Forelimb muscle (tissue), 1 donor: Measurements from ENCODE around the gene PNMA3. TPM values are rescaled to one million over a fixed set of nuclear protein-coding genes. Genes with fewer than 3 reads are reported as not detected.
"Not testable (repeated sequence)": the region's sequence is repeated elsewhere in the genome, so short reads cannot be mapped to it uniquely, and the experiment has no call there.

Experiments used
- DNase-seq: peaks from one replicate; pipeline ENCODE4 v3.0.0-alpha.2; 2013; ENCODE audit warnings: low read depth
- polyA plus RNA-seq: library from polyadenylated mRNA; unstranded; fragments of 120-200 nt; gene quantifications from one replicate; pipeline ENCODE4 v1.2.1, GENCODE V29; 2013; ENCODE audit not compliant: insufficient read length

The PNMA3 gene
- 1.6 TPM for polyA plus RNA-seq

DNA sequence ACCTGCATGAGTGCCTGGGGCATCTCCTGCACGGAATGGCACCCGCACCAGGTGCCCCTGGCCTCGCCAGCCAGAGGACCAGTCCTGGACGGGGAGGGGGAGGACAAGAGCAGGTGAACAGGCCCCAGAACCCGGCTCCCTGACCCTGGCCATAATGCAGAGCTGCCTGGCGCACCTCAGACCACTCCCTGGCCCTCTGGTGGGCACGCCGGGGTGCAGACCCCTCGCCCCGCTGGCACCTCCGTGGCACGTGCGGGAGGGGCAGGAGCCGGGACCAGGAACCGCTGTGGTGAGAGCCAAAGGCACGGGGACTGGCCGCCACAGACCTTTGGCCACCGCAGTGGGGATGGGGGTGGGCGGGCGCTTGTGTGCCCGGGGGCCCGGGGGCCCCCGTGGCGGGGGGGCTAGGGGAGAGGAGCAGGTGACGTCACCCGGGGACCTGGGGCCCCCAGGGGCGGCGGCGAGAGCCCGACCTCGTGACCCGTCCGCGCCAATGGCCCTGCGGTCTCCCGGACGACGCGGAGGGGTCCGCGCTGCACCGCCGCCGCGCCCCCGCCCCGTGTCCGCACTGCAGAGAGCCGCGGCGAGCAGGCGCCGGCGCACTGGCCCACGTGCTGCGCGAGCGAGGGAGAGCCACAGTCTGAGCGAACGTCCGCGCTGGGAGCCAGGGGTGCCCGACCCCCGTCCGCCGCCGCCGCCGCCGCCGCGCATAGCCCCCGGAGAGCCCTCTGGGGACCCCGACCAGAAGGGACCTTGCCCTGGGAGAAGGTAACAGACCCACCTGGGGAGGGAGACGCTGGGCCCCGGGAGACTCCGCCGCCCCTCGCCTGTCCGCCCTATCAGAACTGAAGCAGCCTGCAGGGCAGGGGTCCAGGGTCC, at the start of gene PNMA3:
PNMA3 (plus strand) TSS at position 600 of the 879 bp plus-strand sequence. CDS start 586 bp downstream, outside the sequence.
- DNase-seq: no peak

GRCh38 chrX:153017174-153017573, 39.1 kb upstream of the PNMA3 start:
- not testable (repeated sequence) for DNase-seq

DNA sequence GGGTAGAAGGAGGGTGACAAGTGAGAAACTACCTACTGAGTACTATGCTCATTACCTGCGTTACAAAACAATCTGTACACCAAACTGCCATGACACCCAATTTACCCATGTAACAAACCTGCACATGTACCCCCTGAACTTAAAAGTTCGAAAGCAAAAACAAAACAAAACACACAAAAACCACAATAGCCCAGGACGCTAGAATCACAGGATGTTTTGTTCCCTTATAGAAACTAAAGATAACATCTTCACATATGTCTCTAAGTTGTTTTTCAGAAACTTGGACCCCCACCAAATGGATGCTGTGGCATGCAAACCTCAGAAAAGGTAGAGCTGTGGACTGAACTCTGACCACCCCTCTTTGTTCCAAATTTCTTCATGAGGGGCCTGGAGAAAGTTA, 37.1 kb upstream of the PNMA3 start:
- no peak for DNase-seq

DNA sequence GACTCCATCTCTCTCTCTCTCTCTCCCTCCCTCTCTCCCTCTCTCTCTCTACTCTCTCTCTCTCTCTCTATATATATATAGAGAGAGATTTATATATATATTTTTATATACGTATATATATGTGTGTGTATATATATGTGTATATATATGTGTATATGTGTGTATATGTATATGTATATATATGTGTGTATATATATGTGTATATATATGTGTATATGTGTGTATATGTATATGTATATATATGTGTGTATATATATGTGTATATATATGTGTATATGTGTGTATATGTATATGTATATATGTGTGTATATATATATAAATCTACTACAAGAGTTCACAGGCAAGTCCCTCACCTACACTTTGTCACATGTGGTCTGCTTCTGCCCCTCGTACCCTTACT, 29.8 kb upstream of the PNMA3 start:
- not testable (repeated sequence) for DNase-seq

DNA sequence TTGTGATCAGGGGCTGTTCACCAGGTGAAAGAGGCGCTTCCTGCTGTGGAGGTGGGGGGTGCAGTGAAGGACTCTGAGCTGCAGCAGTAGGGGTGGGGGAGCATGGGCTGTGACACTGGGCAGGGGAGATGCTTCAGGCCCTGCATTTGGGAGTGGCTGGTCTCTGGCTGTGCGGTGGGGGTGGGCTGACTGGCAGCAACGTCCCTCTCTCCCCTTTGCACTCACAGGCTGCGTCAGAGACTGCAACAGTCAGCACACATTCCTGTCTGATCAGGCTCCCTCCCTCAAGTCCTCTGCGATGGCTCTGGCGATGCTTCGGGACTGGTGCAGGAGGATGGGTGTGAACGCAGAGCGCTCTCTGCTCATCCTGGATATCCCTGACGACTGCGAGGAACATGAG, 27.8 kb upstream of the PNMA3 start:
- not testable (repeated sequence) for DNase-seq

DNA sequence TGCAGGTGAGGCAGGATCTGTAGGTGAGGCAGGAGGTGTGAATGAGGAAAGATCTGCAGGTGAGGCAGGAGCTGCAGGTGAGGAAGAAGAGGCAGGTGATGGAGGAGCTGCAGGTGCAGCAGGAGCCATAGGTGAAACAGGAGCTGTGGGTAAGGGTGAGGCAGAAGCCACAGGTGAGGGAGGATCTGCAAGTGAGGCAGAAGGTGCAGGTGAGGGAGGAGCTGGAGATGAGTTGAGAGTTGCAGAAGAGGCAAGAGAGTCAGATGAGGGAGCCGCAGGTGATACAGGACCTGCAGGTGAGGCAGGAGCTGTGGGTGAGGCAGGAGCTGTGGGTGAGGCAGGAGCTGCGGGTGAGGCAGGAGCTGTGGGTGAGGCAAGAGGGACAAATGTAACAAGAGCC, 27.1 kb upstream of the PNMA3 start:
- no peak for DNase-seq

DNA sequence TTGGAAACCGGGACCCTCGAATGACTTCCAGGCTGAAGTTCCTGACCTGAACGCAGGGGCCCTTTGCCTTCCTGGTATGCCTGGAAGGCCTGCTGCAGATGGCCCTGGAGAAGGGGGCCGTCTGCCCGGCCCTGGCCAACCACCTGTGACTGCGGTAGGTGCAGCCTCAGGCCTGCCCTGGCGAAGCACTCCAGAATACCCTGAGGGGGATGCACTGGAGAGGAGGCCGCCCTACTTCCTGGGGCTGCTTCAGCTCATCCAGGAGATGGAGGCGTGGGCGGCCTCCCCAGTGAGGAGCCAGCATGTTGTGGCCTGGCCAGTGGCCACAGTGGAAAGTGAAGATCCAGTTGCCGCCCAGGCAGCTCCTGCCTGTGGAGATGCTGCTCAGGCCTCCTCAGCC, 26.4 kb upstream of the PNMA3 start:
- no peak for DNase-seq

- no peak for DNase-seq
Measured at GRCh38 chrX:153030801-153031200, 25.5 kb upstream of the PNMA3 start.

- DNase-seq: no peak
Measured at GRCh38 chrX:153032397-153033118, 23.7 kb upstream of the PNMA3 start.

DNA sequence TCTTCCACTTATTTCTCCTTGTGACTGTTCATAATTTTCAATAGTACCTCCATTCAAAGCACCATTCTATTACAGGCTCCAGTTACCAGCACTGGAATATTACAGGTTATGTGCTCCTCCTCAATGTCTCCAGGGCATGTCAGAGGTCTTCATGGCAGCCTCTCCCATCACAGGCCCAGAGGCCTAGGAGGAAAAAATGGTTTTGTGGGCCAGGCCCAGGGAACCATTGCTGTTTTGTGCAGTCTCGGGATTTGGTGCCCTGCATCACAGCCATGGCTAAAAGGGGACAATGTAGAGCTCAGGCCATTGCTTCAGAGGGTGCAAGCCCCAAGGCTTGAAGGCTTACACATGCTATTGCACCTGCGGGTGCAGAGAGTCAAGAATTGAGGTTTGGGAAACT, 7.2 kb upstream of the PNMA3 start:
- DNase-seq: no peak

DNA sequence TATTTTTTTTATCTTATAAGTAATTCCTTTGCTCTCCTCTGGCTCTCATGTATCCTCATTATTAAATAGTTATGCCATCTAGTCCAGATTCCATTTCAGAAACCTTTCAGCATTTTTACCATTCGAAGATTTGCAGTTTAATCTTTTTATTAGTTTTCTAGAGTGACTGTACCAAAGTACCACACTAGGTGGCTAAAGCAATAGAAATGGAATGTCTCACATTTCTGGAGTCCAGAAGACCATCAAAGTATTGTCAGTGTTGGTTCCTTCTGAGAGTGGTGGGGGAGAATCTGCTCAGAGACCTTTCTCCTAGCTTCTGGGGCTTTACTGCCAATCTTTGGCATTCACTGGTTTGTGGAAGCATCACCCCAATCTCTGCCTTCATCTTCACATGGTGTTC, 3.7 kb upstream of the PNMA3 start:
- DNase-seq: no peak

- DNase-seq: no peak
Measured at GRCh38 chrX:153057281-153057680, 1.0 kb downstream of the PNMA3 start.

DNA sequence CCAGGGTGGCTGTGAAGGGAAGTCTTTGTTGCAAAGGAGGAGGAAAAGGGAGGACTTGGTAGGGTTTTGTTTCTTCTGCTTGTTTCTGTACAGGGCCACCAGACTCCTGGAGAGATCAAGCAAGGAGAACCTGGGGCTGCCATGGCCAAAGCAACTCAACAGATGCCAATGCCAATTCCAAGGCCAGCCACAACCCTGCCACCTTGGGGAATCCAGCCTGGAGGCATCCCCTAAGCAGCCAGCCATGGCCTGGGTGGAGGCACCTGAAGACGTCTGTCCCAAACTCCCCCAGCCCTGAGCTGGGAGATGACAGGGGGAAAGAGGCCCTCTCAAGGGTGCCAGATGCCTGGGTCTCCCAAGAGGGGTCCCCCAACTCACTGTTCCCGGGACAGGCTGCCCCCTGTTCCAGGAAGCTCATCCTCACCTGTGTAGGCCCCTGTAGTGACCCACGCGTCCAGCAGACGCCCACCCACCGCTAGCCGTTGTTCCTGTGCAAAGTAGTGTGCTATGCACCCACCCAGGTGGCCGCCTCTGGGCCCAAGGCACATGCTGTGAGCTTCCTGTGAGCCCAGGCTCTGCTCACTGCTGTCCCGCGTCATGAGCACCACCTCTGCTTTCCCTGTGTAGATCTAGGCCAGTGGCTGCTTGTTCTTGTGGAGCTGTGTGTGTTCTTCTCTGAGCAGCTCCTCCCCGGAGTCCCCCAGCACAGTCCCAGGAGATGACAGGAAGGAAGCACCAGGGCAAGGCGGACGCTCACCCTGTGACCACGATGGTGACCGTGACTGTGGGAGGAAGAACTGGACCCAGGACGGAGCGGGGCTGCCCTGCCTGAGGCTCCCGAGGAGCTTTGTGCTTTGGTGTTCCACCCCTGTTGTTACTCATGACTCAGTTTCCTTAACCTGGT, 3.2 kb downstream of the PNMA3 start:
- no peak for DNase-seq

DNA sequence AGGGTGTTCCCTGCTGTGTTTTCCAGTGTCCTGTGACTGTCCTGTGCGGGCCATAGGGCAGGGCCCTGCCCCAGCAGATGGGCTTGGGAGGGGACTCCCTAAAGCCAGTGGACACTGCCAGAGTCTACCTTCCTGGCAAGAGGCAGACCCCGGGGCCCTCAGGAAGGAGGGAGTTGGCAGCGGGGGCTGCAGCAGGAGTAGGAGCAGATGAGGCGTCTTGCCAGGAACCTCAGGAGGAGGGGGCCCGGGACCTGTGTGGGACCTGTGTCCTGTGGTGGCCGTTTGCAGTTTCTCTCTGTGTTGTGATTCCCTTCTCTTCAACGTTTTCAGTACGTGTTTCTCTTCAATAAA, 3.8 kb downstream of the PNMA3 start:
- no peak for DNase-seq

- DNase-seq: no peak
Measured at GRCh38 chrX:153061732-153062131, 5.5 kb downstream of the PNMA3 start.

DNA sequence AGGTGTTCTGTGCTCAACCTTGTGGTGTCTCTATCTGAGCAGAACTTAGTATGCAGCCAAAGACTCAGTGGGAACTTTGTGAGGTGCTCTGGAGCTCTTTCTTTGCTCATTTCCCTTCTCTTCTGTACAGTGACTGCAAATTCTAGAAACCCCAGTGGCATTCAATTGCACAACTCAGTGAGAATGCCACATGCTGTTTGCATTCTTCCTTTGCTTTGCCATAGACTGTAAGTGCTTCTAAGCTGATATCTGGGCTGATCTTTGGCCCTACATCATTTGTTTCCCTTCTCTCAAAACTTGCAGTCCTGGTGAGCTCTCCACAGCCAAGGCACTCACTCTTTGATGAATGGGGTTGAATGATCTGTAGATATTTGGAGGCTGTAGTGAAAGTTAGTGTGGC, 7.0 kb downstream of the PNMA3 start:
- DNase-seq: no peak

GRCh38 chrX:153064061-153064460, 7.8 kb downstream of the PNMA3 start:
- no peak for DNase-seq

DNA sequence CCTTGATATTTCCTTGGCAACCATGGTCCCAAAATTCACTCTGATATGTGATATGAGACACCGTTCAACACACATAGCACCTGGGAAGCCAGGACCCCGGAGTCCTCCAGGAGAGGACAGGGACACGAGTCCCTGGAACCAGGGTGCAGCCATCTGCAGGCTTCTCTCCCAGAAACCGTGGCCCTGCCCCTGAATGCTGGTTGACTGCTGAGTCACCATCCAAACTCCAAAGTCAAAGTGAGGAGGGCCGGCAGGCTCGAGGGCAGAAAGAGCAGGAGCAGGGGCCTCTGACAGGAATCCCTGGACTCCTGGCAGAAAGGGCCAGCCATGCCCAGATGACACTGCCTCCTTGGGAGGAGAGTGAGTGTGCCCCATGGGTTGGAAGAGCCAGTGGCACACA, 9.1 kb downstream of the PNMA3 start:
- DNase-seq: no peak

- DNase-seq: not testable (repeated sequence)
Measured at GRCh38 chrX:153066402-153066801, 10.1 kb downstream of the PNMA3 start.

DNA sequence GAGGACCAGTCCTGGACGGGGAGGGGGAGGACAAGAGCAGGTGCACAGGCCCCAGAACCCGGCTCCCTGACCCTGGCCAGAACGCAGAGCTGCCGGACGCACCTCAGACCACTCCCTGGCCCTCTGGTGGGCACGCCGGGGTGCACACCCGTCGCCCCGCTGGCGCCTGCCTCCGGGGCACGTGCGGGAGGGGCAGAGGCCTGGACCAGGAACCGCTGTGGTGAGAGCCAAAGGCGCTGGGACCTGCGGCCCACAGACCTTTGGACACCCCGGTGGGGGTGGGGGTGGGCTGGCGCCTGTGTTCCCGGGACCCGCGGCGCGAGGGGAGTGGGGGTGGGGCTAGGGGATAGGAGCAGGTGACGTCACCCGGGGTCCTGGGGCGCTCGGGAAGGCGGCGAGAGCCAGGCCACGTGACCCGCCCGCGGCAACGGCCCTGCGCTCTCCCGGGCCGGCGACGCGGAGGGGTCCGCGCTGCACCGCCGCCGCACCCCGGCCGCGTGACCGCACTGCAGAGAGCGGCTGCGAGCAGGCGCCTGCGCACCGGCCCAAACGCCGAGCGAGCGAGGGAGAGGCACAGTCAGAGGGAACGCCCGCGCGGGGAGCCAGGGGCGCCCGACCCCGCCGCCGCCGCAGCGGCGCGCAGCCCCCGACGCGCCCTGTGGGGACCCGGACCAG, 15.8 kb downstream of the PNMA3 start, which contains the start of gene PNMA6A:
PNMA6A (plus strand) TSS at position 546 of the 675 bp plus-strand sequence. CDS start 609 bp downstream, outside the sequence.
- DNase-seq: not testable (repeated sequence)

DNA sequence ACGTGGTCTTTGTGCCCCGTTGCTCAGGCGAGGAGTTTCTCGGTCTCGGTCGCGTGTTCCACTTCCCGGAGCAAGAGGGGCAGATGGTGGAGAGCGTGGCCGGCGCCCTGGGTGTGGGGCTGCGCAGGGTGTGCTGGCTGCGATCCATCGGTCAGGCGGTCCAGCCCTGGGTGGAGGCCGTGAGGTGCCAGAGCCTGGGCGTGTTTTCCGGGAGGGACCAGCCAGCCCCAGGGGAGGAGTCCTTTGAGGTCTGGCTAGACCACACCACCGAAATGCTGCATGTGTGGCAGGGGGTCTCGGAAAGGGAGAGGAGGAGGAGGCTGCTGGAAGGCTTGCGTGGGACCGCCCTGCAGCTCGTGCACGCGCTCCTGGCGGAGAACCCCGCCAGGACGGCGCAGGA, 17.1 kb downstream of the PNMA3 start:
- not testable (repeated sequence) for DNase-seq
